HG02884 (cell line): ENCODE measurements around the gene OLFML2B.

ENCODE experiments used
- ATAC-seq: cut with Tn5 transposase; IDR thresholded peaks from one replicate; pipeline ENCODE4 v1.9.1; 2021; ENCODE audit warnings: mild to moderate bottlenecking, moderate library complexity; ENCODE audit not compliant: unreplicated experiment

OLFML2B gene

GRCh38 chr1:161948435-161948834 lies 75.2 kb downstream of the OLFML2B start:
- ATAC-seq, result no peak

- no peak for ATAC-seq
Measured at GRCh38 chr1:161946071-161946987, 77.3 kb downstream of the OLFML2B start.

- no peak for ATAC-seq
Measured at GRCh38 chr1:161945306-161946060, 78.2 kb downstream of the OLFML2B start.

- ATAC-seq, result no peak
Measured at GRCh38 chr1:161944381-161944780, 79.3 kb downstream of the OLFML2B start.

GRCh38 chr1:161943737-161944136 lies 79.9 kb downstream of the OLFML2B start:
- no peak for ATAC-seq

- ATAC-seq, result no peak
Measured at GRCh38 chr1:161941726-161942436, 81.8 kb downstream of the OLFML2B start.

- no peak for ATAC-seq
Measured at GRCh38 chr1:161940866-161941591, 82.6 kb downstream of the OLFML2B start.

GRCh38 chr1:161936786-161937185 lies 86.9 kb downstream of the OLFML2B start:
- no peak for ATAC-seq

GRCh38 chr1:161935264-161935663 lies 88.4 kb downstream of the OLFML2B start:
- ATAC-seq, result no peak

GRCh38 chr1:161933592-161934588 lies 89.8 kb downstream of the OLFML2B start:
- no peak for ATAC-seq
